Caco-2 (cell line): ENCODE results near the gene SOST. TPM values are rescaled to one million over a fixed set of nuclear protein-coding genes. Genes with fewer than 3 reads are reported as not detected.

Experiments
- BruUV-seq: library from RNA; stranded (reverse); fragments of 400-500 nt; replicated peaks from 2 replicates; lab custom pipeline; 2021; lab: Mats Ljungman, UMichigan
- CTCF ChIA-PET: fragments of 300-600 bp; sonication (Branson Sonifier 250); formaldehyde crosslinking; loops from one replicate; lab custom pipeline; 2022; ENCODE audit warnings: antibody characterized with exemption; lab: Charles Lee
- POLR2A ChIA-PET: fragments of 300-600 bp; sonication (Branson Sonifier 250); formaldehyde crosslinking; loops from one replicate; lab custom pipeline; 2022; ENCODE audit warnings: antibody characterized with exemption; lab: Charles Lee
- DNase-seq, 2 experiments: peaks; one replicate each; pipeline versions ENCODE4 v3.0.0 to v3.0.0-alpha.2; 2020 to 2022
- H3K27me3 ChIP-seq: replicated peaks from 2 replicates; pipeline ENCODE4 v1.6.0; 2011; ENCODE audit warnings: low read length; ENCODE audit not compliant: control insufficient read depth, insufficient read depth
- H3K36me3 ChIP-seq: 2 replicates; pipeline ENCODE4 v1.5.1; 2011; ENCODE audit warnings: low read length; ENCODE audit not compliant: control insufficient read depth, insufficient read depth
- H3K4me1 ChIP-seq: fragments of 250-450 bp; sonication (Bioruptor Pico); 2 replicates; pipeline ENCODE4 v1.5.1; 2020; ENCODE audit warnings: mild to moderate bottlenecking
- H3K4me3 ChIP-seq: 2 replicates; pipeline ENCODE4 v1.5.1; 2011; ENCODE audit warnings: low read depth, mild to moderate bottlenecking, control low read depth, low read length
- H3K9me3 ChIP-seq: fragments of 250-450 bp; sonication (Bioruptor Pico); 2 replicates; pipeline ENCODE4 v1.5.1; 2020; ENCODE audit warnings: mild to moderate bottlenecking, moderate library complexity
- H3K27ac Mint-ChIP-seq: one replicate; pipeline ENCODE4 v1.8.0; 2022; ENCODE audit warnings: mixed read lengths; ENCODE audit not compliant: unreplicated experiment
- H3K27me3 Mint-ChIP-seq: one replicate; pipeline ENCODE4 v1.8.0; 2022; ENCODE audit warnings: mixed read lengths; ENCODE audit not compliant: insufficient read depth, unreplicated experiment
- H3K36me3 Mint-ChIP-seq: one replicate; pipeline ENCODE4 v1.8.0; 2022; ENCODE audit warnings: mild to moderate bottlenecking, mixed read lengths; ENCODE audit not compliant: insufficient read depth, unreplicated experiment
- H3K4me1 Mint-ChIP-seq: one replicate; pipeline ENCODE4 v1.8.0; 2022; ENCODE audit warnings: low read depth, mixed read lengths; ENCODE audit not compliant: unreplicated experiment
- H3K4me3 Mint-ChIP-seq: one replicate; pipeline ENCODE4 v1.8.0; 2022; ENCODE audit warnings: mild to moderate bottlenecking, moderate library complexity, mixed read lengths; ENCODE audit not compliant: unreplicated experiment
- H3K9me3 Mint-ChIP-seq: one replicate; pipeline ENCODE4 v1.8.0; 2022; ENCODE audit warnings: mixed read lengths; ENCODE audit not compliant: unreplicated experiment
- CTCF ChIP-seq, 2 experiments: fragments of 200-600 bp in 1 of 2; IDR thresholded peaks; 1 replicate in 1 of 2; 2 replicates in 1 of 2; pipeline versions ENCODE4 v1.5.1 to v1.8.0; 2011 to 2022; ENCODE audit warnings: antibody characterized with exemption in 1 of 2, control low read depth in 1 of 2, inconsistent platforms in 1 of 2, low read depth in 1 of 2, low read length in 1 of 2, mild to moderate bottlenecking in 1 of 2, moderate library complexity in 1 of 2; ENCODE audit not compliant: insufficient read depth in 1 of 2, severe bottlenecking in 1 of 2, unreplicated experiment in 1 of 2
- intact Hi-C: fragments of 100-400 bp; cut with micrococcal nuclease; formaldehyde crosslinking; loops from one replicate; pipeline ENCODE4 v1.10.0; 2022; ENCODE audit not compliant: unreplicated experiment
- total RNA-seq: library from RNA; stranded (reverse); gene quantifications from 2 replicates; pipeline ENCODE4 v1.2.3, GENCODE V29; 2022

Gene SOST
- total RNA-seq, 1 experiment from 2014 or later, result not detected

- BruUV-seq, result no TSS peak
- POLR2A ChIA-PET, result no interaction called here
- no peaks in the 10 kb centered on the region for H3K27me3 ChIP-seq
- no peaks in the 10 kb centered on the region for H3K9me3 ChIP-seq
- H3K4me3 ChIP-seq, result no peak overlapping the region
- Mint-ChIP-seq H3K4me1 (peaks cover 27% of the 10 kb centered on the region), H3K36me3 (peaks cover 7% of the 10 kb centered on the region), H3K27me3 (no peaks in the 10 kb centered on the region), H3K4me3 (no peak overlapping the region), H3K9me3 (no peaks in the 10 kb centered on the region), H3K27ac (no peak overlapping the region)
- 0 out of 2 replicates have a peak, but pooled peaks cover 4% of the 10 kb centered on the region for H3K4me1 ChIP-seq
- TF ChIP-seq CTCF (IDR thresholded peaks at IDR 0.05; ENCODE audit: insufficient read depth in 1 of 2, low read depth in 1 of 2, low read length in 1 of 2, severe bottlenecking in 1 of 2, unreplicated experiment in 1 of 2), result no peak
- no peak for DNase-seq
- H3K36me3 ChIP-seq, result no peaks in the 10 kb centered on the region
- intact Hi-C loops, result no loop called here
- CTCF ChIA-PET, result interaction anchor here (0.7 kb wide), 1 partner anchor 380 kb away, joined by 3 read pairs; no protein-coding TSS in a partner anchor
These were observed 35.5 kb downstream of the SOST start for GRCh38 chr17:43722870-43723665.

GRCh38 chr17:43722269-43722619 lies 36.3 kb downstream of the SOST start:
- intact Hi-C loops, result no loop called here
- ChIA-PET POLR2A (no interaction called here), CTCF (interaction anchor here (0.7 kb wide), 1 partner anchor 381 kb away, joined by 3 read pairs; no protein-coding TSS in a partner anchor)
- no TSS peak for BruUV-seq
- DNase-seq, result no peak
- no peaks in the 10 kb centered on the region for H3K27me3 Mint-ChIP-seq
- peaks cover 28% of the 10 kb centered on the region for H3K4me1 Mint-ChIP-seq
- no peak overlapping the region for H3K4me3 Mint-ChIP-seq
- Histone ChIP-seq H3K36me3 (no peaks in the 10 kb centered on the region), H3K27me3 (no peaks in the 10 kb centered on the region), H3K4me3 (no peak overlapping the region), H3K4me1 (0 out of 2 replicates have a peak, but pooled peaks cover 4% of the 10 kb centered on the region), H3K9me3 (no peaks in the 10 kb centered on the region)
- TF ChIP-seq CTCF (IDR thresholded peaks at IDR 0.05; ENCODE audit: insufficient read depth in 1 of 2, low read depth in 1 of 2, low read length in 1 of 2, severe bottlenecking in 1 of 2, unreplicated experiment in 1 of 2), result no peak
- H3K27ac Mint-ChIP-seq, result no peak overlapping the region
- H3K9me3 Mint-ChIP-seq, result no peaks in the 10 kb centered on the region
- H3K36me3 Mint-ChIP-seq, result peaks cover 7% of the 10 kb centered on the region

- Histone ChIP-seq H3K36me3 (no peaks in the 10 kb centered on the region), H3K9me3 (no peaks in the 10 kb centered on the region), H3K27me3 (no peaks in the 10 kb centered on the region), H3K4me1 (0 out of 2 replicates have a peak, but pooled peaks cover 4% of the 10 kb centered on the region), H3K4me3 (no peak overlapping the region)
- Mint-ChIP-seq H3K4me3 (peak overlapping the region; percentile 69), H3K9me3 (no peaks in the 10 kb centered on the region), H3K36me3 (peaks cover 7% of the 10 kb centered on the region), H3K27me3 (no peaks in the 10 kb centered on the region), H3K27ac (peak overlapping the region; percentile 69), H3K4me1 (peaks cover 28% of the 10 kb centered on the region)
- DNase-seq, result no peak
- BruUV-seq, result no TSS peak
- intact Hi-C loops, result no loop called here
- ChIA-PET POLR2A (no interaction called here), CTCF (no interaction called here)
- TF ChIP-seq CTCF (IDR thresholded peaks at IDR 0.05; ENCODE audit: insufficient read depth in 1 of 2, low read depth in 1 of 2, low read length in 1 of 2, severe bottlenecking in 1 of 2, unreplicated experiment in 1 of 2), result no peak
These were observed 36.9 kb downstream of the SOST start for GRCh38 chr17:43721537-43722268.
